ENCODE measurements around the gene EPB41L1.

Gene EPB41L1

GRCh38 chr20:36150489-36150846 lies 4.1 kb upstream of the EPB41L1 start:
- no peak for DNase-seq (ENCODE audit: extremely low read depth, insufficient read length)
- no peak overlapping the region for H3K4me3 ChIP-seq (replicated peaks; ENCODE audit: low read depth, low read length)
- no peak for TF ChIP-seq CTCF (IDR thresholded peaks at IDR 0.05; ENCODE audit: insufficient read depth, low read length, poor library complexity, severe bottlenecking)

GRCh38 chr20:36150847-36151539 lies 3.5 kb upstream of the EPB41L1 start:
- no peak for DNase-seq (ENCODE audit: extremely low read depth, insufficient read length)
- no peak for TF ChIP-seq CTCF (IDR thresholded peaks at IDR 0.05; ENCODE audit: insufficient read depth, low read length, poor library complexity, severe bottlenecking)
- H3K27me3 ChIP-seq (replicated peaks; ENCODE audit: control insufficient read depth, insufficient read depth, low read length), result peaks cover 3% of the 10 kb centered on the region
- H3K36me3 ChIP-seq (ENCODE audit: control insufficient read depth, insufficient read depth, low read length), result no peaks in the 10 kb centered on the region
- no peak overlapping the region for H3K4me3 ChIP-seq (replicated peaks; ENCODE audit: low read depth, low read length)

More at GRCh38 chr20:36150489-36150846, 4.1 kb upstream of the EPB41L1 start:
- Histone ChIP-seq H3K36me3 (ENCODE audit: control insufficient read depth, insufficient read depth, low read length) (no peaks in the 10 kb centered on the region), H3K27me3 (replicated peaks; ENCODE audit: control insufficient read depth, insufficient read depth, low read length) (peaks cover under 1% of the 10 kb centered on the region)

GRCh38 chr20:36152261-36152660 lies 2.3 kb upstream of the EPB41L1 start:
- no peak for TF ChIP-seq CTCF (IDR thresholded peaks at IDR 0.05; ENCODE audit: insufficient read depth, low read length, poor library complexity, severe bottlenecking)
- H3K27me3 ChIP-seq (replicated peaks; ENCODE audit: control insufficient read depth, insufficient read depth, low read length), result peaks cover 3% of the 10 kb centered on the region
- DNase-seq (ENCODE audit: extremely low read depth, insufficient read length), result no peak
- no peak overlapping the region for H3K4me3 ChIP-seq (replicated peaks; ENCODE audit: low read depth, low read length)
- H3K36me3 ChIP-seq (ENCODE audit: control insufficient read depth, insufficient read depth, low read length), result no peaks in the 10 kb centered on the region

- DNase-seq (ENCODE audit: extremely low read depth, insufficient read length), result no peak
- Histone ChIP-seq H3K27me3 (replicated peaks; ENCODE audit: control insufficient read depth, insufficient read depth, low read length) (peaks cover 3% of the 10 kb centered on the region), H3K4me3 (replicated peaks; ENCODE audit: low read depth, low read length) (no peak overlapping the region), H3K36me3 (ENCODE audit: control insufficient read depth, insufficient read depth, low read length) (no peaks in the 10 kb centered on the region)
- no peak for TF ChIP-seq CTCF (IDR thresholded peaks at IDR 0.05; ENCODE audit: insufficient read depth, low read length, poor library complexity, severe bottlenecking)
Observed at GRCh38 chr20:36153204-36153603, 1.3 kb upstream of the EPB41L1 start.

GRCh38 chr20:36153736-36154699 lies 522 bp upstream of the EPB41L1 start:
- no peak overlapping the region for H3K4me3 ChIP-seq (replicated peaks; ENCODE audit: low read depth, low read length)
- H3K36me3 ChIP-seq (ENCODE audit: control insufficient read depth, insufficient read depth, low read length), result no peaks in the 10 kb centered on the region
- TF ChIP-seq CTCF (IDR thresholded peaks at IDR 0.05; ENCODE audit: insufficient read depth, low read length, poor library complexity, severe bottlenecking), result no peak
- no peak for DNase-seq (ENCODE audit: extremely low read depth, insufficient read length)
- peaks cover 3% of the 10 kb centered on the region for H3K27me3 ChIP-seq (replicated peaks; ENCODE audit: control insufficient read depth, insufficient read depth, low read length)

Data from GM06990 (cell line).